ENCODE measurements around the gene PPP2R2C.
A peak's percentile ranks its signal among the peaks of the same experiment; 100 is the strongest.

The PPP2R2C gene

GRCh38 chr4:6472387-6473263 lies at the start of gene PPP2R2C:
Gene PPP2R2C (minus strand): TSS chr4:6472614. CDS start chr4:6472229, 385 bp downstream.
- ATAC-seq, result peak; percentile 25
- DNase-seq, result peak; percentile 7

GRCh38 chr4:6520978-6521377 lies 48.6 kb upstream of the PPP2R2C start:
- DNase-seq, result no peak
- ATAC-seq, result no peak

- ATAC-seq, result no peak
- no peak for DNase-seq
These were observed 47.7 kb upstream of the PPP2R2C start for GRCh38 chr4:6520051-6520636.

- DNase-seq (no peak), ATAC-seq (no peak)
These were observed 44.8 kb upstream of the PPP2R2C start for GRCh38 chr4:6517171-6517570.

GRCh38 chr4:6516762-6517161 lies 44.3 kb upstream of the PPP2R2C start:
- no peak for ATAC-seq
- DNase-seq, result no peak

- ATAC-seq, result no peak
- no peak for DNase-seq
These were observed 43.9 kb upstream of the PPP2R2C start for GRCh38 chr4:6516281-6516680.

- DNase-seq (no peak), ATAC-seq (no peak)
These were observed 41.3 kb upstream of the PPP2R2C start for GRCh38 chr4:6513678-6514077.

GRCh38 chr4:6509587-6509986 lies 37.2 kb upstream of the PPP2R2C start:
- ATAC-seq, result no peak
- no peak for DNase-seq

- ATAC-seq (no peak), DNase-seq (no peak)
These were observed 34.9 kb upstream of the PPP2R2C start for GRCh38 chr4:6507345-6507744.

GRCh38 chr4:6506616-6507140 lies 34.3 kb upstream of the PPP2R2C start:
- ATAC-seq (no peak), DNase-seq (no peak)

- ATAC-seq (no peak), DNase-seq (no peak)
These were observed 32.6 kb upstream of the PPP2R2C start for GRCh38 chr4:6504900-6505496.

GRCh38 chr4:6502747-6503465 lies 30.5 kb upstream of the PPP2R2C start:
- DNase-seq (no peak), ATAC-seq (no peak)

- DNase-seq (no peak), ATAC-seq (no peak)
These were observed 29.7 kb upstream of the PPP2R2C start for GRCh38 chr4:6502147-6502546.

GRCh38 chr4:6501171-6501570 lies 28.8 kb upstream of the PPP2R2C start:
- ATAC-seq (no peak), DNase-seq (no peak)

- ATAC-seq (no peak), DNase-seq (no peak)
These were observed 28.2 kb upstream of the PPP2R2C start for GRCh38 chr4:6500481-6501140.

- ATAC-seq (no peak), DNase-seq (no peak)
These were observed 26.8 kb upstream of the PPP2R2C start for GRCh38 chr4:6499238-6499600.

GRCh38 chr4:6498511-6499237 lies 26.3 kb upstream of the PPP2R2C start:
- DNase-seq, result no peak

GRCh38 chr4:6497796-6498195 lies 25.4 kb upstream of the PPP2R2C start:
- ATAC-seq, result no peak
- DNase-seq, result no peak

More at GRCh38 chr4:6498511-6499237, 26.3 kb upstream of the PPP2R2C start:
- no peak for ATAC-seq

- DNase-seq (no peak), ATAC-seq (no peak)
These were observed 23.3 kb upstream of the PPP2R2C start for GRCh38 chr4:6495736-6496135.

GRCh38 chr4:6495296-6495590 lies 22.8 kb upstream of the PPP2R2C start:
- ATAC-seq (no peak), DNase-seq (no peak)

All from stimulated activated naive CD8-positive, alpha-beta T cell treated with anti-CD3 and anti-CD28 coated beads, Interleukin-15, Interleukin-2, amounts not matched to agents 100 U/mL and 50 U/mL, for 24 hours (primary cell).